Activated CD4-positive, alpha-beta T cell treated with anti-CD3 and anti-CD28 coated beads, Interleukin-2, amount 50 U/mL, for 16 hours (primary cell): ENCODE results near the gene PSIP1.
"Not testable (repeated sequence)": the region's sequence is repeated elsewhere in the genome, so short reads cannot be mapped to it uniquely, and the experiment has no call there.

Experiments
- DNase-seq: peaks from one replicate; pipeline ENCODE4 v3.0.0-alpha.2; 2020

Gene PSIP1

GRCh38 chr9:15430920-15431844 lies 79.6 kb downstream of the PSIP1 start:
- DNase-seq = no peak

GRCh38 chr9:15427702-15428101 lies 83.1 kb downstream of the PSIP1 start:
- not testable (repeated sequence) for DNase-seq

DNA sequence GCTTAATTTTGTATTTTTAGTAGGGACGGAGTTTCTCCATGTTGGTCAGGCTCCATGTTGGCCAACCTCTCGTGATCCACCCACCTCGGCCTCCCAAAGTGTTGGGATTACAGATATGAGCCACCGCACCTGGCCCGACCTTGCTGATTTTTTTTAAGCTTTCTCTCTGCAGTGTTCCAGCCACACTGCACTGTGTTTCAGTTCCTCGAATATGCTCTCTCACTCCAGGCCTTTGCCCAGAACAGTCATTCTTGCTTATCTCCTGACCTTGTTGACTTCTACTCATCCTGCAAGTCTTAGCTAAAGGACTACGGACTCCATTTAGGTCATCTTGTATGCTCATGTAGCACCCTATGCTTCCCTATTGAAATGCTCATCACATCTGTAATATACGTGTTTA lies 84.8 kb downstream of the PSIP1 start:
- DNase-seq = no peak

DNA sequence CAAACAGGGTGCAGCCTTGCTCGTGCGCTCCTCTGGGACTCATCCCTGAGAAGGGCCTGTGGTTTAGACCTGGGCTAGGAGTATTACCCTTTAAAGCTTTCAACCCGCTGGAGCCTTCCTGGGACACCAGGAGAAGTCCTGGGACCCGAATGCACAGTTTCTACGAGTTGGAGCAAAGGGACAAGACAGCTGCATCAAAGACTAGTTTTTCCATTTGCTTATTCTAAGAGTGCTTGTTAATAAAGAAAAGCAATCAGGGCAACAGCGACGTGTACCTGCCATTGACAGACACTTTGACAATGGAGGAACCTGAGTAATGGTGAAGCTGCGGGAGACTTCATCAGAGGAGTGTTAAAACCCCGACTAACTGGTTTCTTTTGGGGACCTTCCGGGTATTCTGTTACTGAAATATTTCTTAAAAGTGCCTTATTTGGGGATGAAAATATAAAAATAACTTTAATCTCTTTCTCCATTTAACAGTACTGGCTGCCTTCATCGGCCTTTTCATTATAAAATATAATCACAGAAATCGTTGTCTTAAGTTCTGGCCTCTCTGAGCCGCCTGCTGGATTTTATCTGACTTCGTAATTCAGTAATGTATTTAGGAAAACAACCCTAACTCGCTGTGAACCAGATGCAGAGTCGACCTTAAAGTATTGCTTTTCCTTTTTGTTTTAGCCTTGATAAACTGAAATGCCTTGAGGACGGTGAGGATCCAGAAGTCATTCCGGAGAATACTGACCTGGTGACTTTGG lies 87.4 kb downstream of the PSIP1 start:
- peak; percentile 29 for DNase-seq

DNA sequence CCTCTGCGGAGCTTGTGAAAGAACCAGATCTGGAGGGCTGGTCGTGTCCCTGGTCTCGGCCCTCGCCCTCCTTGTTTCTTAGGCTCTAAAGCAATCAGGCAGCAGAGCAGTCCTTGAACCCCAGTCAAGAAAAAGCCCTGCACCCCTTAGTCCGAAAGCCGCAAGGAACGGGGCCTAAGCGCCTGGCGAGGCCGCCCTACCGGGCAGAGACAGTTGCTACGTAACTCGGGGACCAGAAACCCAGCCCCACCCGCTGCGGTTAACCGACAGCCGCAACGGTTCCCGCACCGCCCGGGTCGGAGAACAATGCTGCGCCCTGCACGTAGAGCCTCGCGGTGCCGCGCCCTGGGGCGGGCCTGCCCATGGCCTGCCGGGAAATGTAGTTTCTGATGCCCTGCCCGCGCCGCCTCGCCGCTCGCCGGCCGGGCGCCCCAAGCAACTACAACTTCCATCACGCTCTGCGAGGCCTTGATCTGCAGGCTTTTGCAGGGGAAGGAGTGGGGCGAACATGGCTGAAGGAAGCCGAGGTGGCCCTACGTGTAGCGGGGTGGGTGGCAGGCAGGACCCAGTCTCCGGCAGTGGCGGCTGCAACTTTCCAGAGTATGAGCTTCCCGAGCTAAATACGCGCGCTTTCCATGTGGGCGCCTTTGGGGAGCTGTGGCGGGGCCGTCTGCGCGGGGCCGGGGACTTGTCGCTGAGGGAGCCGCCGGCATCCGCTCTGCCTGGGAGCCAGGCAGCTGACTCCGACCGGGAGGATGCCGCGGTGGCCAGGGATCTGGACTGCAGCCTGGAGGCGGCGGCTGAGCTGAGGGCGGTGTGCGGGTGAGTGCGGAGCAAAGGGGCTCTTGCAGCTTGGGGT lies 88.2 kb downstream of the PSIP1 start, which contains the start of gene SNAPC3:
SNAPC3 (plus strand) TSS at position 505 of the 859 bp plus-strand sequence; CDS start at position 509, 4 bp downstream.
- DNase-seq = peak; percentile 96

DNA sequence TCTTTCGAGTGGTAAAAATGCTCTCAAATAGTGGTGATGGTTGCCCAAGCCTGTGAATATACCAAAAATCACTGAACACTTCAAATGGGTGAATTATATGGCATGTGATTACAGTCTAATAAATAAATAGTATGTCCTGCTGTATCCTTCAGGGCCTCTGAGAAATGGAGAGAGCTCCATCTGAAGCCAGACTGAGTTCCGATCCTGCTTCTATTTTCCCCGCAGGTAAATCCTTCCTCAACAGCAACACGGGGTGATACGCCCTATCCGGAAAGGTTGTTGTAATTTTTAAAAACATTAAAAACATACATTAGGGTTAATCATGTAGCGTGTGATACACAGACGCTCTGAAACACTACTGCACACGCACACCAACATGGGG lies 88.8 kb downstream of the PSIP1 start:
- no peak for DNase-seq

- no peak for DNase-seq
Measured at GRCh38 chr9:15421532-15421931, 89.2 kb downstream of the PSIP1 start.

DNA sequence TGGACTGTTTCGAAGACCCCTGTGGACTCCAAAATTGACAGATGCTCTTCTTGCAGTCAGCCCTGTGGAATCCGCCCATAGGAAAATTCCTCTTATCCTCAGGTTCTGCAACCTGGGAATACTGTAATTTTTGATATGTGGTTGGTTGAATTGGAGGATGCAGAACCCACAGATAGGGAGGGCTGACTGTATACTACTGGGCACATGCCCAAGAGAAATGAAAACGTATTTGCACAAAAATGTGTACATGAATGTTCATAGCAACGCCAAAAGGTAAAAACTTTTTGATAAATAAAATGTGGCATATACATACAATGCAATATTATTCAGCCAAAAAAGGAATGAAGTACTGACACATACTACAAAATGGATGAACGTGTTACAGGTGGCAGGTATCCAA lies 90.0 kb downstream of the PSIP1 start:
- DNase-seq = no peak

DNA sequence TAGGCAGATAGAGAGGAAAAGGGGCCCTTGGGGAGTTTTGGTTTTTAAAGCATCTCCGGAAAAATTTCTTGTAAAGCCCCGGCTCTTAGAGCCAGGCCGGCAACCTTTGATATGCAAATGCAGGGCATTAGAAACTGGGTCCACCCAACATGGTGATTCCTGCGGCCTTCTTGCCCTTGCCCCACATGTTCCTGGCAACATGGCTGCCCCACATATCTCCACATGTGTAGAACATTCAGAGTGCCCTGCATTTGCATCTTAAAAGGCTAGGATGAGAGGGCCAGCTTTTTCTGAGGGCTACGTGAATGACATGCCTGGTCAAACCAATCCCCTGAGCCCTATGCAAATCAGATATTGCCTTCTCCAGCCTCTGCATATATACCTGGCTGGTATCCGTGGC lies 93.1 kb downstream of the PSIP1 start:
- no peak for DNase-seq

- peak; percentile 39 for DNase-seq
Measured at GRCh38 chr9:15416880-15417279, 93.9 kb downstream of the PSIP1 start.
